Mesothelial cell of epicardium (in vitro differentiated cells): ENCODE data around the gene KIF3C. TPM values are rescaled to one million over a fixed set of nuclear protein-coding genes. Genes with fewer than 3 reads are reported as not detected.
A peak's percentile ranks its signal among the peaks of the same experiment; 100 is the strongest.

Source experiments
- DNase-seq, 2 experiments: peaks; one replicate each; pipeline ENCODE4 v3.0.0; 2021; ENCODE audit warnings: low spot score in 2 of 2; ENCODE audit not compliant: unreplicated experiment in 2 of 2
- H3K27ac Mint-ChIP-seq: 2 replicates; pipeline ENCODE4 v1.8.0; 2021; ENCODE audit warnings: mixed read lengths
- H3K27me3 Mint-ChIP-seq: 2 replicates; pipeline ENCODE4 v1.8.0; 2021; ENCODE audit warnings: low read depth, mixed read lengths
- H3K36me3 Mint-ChIP-seq: 2 replicates; pipeline ENCODE4 v1.8.0; 2021; ENCODE audit warnings: mixed read lengths
- H3K4me1 Mint-ChIP-seq: 2 replicates; pipeline ENCODE4 v1.8.0; 2021; ENCODE audit warnings: mixed read lengths
- H3K4me3 Mint-ChIP-seq: 2 replicates; pipeline ENCODE4 v1.8.0; 2021; ENCODE audit warnings: mild to moderate bottlenecking, moderate library complexity, mixed read lengths
- H3K9me3 Mint-ChIP-seq: 2 replicates; pipeline ENCODE4 v1.8.0; 2021; ENCODE audit warnings: mixed read lengths
- total RNA-seq: library from RNA; stranded (reverse); gene quantifications from 3 replicates; pipeline ENCODE4 v1.2.1, GENCODE V29; 2021
- TF ChIP-seq, protein P1 (sequence below): fragments of 200-600 bp; sonication (generic); IDR thresholded peaks from one replicate; pipeline ENCODE4 v1.5.0; 2021; ENCODE audit warnings: antibody characterized with exemption; ENCODE audit not compliant: unreplicated experiment

Gene KIF3C
- total RNA-seq, 1 donor from 2014 or later = 39.5 TPM

DNA sequence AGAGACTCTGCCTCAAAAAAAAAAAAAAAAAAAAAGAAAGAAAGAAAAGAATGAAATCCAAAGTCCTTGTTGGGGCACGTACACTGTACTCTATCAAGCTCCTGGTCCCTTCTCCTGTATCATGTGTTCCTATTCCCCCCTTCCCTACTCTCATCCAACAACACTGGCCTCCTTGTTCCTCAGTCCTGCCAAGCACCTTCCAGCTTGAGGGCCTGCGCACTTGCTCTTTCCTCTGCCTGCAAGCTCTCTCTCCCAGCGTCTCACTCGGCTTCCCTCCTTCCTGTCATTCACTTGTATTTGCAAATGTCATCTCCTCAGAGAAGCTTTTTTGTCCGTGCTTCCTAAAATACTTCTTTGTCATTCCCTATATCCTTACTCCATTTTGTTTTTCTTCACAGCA lies 10.8 kb upstream of the KIF3C start:
- Mint-ChIP-seq H3K9me3 (no peaks in the 10 kb centered on the region), H3K36me3 (no peaks in the 10 kb centered on the region), H3K4me3 (no peak overlapping the region), H3K27me3 (no peaks in the 10 kb centered on the region), H3K27ac (no peak overlapping the region), H3K4me1 (peaks cover 11% of the 10 kb centered on the region)
- TF ChIP-seq, protein P1, sequence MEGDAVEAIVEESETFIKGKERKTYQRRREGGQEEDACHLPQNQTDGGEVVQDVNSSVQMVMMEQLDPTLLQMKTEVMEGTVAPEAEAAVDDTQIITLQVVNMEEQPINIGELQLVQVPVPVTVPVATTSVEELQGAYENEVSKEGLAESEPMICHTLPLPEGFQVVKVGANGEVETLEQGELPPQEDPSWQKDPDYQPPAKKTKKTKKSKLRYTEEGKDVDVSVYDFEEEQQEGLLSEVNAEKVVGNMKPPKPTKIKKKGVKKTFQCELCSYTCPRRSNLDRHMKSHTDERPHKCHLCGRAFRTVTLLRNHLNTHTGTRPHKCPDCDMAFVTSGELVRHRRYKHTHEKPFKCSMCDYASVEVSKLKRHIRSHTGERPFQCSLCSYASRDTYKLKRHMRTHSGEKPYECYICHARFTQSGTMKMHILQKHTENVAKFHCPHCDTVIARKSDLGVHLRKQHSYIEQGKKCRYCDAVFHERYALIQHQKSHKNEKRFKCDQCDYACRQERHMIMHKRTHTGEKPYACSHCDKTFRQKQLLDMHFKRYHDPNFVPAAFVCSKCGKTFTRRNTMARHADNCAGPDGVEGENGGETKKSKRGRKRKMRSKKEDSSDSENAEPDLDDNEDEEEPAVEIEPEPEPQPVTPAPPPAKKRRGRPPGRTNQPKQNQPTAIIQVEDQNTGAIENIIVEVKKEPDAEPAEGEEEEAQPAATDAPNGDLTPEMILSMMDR = no peak
- DNase-seq = no peak

- no peaks in the 10 kb centered on the region for H3K27me3 Mint-ChIP-seq
- H3K27ac Mint-ChIP-seq = no peak overlapping the region
- H3K4me3 Mint-ChIP-seq = no peak overlapping the region
- H3K9me3 Mint-ChIP-seq = no peaks in the 10 kb centered on the region
- TF ChIP-seq, protein P1 = no peak
- no peaks in the 10 kb centered on the region for H3K36me3 Mint-ChIP-seq
- H3K4me1 Mint-ChIP-seq = peaks cover 11% of the 10 kb centered on the region
- DNase-seq = no peak
These were observed 10.3 kb upstream of the KIF3C start for GRCh38 chr2:25992556-25992955.

DNA sequence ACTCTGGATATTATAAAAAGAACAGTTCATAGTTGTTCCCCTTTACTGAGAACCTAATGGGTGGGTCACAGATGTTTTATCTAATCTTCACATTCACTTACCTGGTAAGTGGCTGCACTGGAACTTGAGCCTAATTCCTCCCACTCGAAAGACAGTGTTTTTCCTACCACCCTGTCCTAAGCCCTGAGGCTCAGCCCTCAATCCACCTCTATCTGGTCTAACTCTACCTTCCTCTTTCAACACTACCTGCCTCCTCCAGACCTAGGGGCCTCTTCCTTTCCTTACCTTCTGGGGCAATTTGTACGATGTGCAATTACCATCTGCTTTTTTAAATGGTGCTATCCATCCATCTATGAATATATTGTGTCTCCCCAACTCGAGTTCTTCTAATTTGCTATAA lies 9.7 kb upstream of the KIF3C start:
- DNase-seq = no peak
- Mint-ChIP-seq H3K4me1 (peaks cover 11% of the 10 kb centered on the region), H3K4me3 (no peak overlapping the region), H3K27ac (no peak overlapping the region), H3K9me3 (no peaks in the 10 kb centered on the region), H3K36me3 (no peaks in the 10 kb centered on the region), H3K27me3 (no peaks in the 10 kb centered on the region)
- TF ChIP-seq, protein P1 = no peak

DNA sequence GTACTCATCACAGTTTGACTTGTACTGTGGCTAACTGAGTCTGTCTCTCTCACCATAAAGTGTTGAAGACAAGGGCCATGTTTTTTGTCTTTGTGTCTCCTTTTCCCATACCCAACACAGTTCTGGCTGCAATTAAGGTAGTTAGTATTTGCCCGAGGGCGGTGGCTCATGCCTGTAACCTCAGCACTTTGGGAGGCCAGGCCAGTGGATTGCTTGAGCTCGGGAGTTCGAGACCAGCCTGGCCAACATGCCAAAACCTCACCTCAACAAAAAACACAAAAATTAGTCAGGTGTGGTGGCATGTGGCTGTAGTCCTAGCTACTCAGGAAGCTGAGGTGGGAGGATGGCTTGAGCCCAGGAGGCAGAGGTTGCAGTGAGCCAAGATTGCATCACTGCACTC lies 6.9 kb upstream of the KIF3C start:
- Mint-ChIP-seq H3K27me3 (no peaks in the 10 kb centered on the region), H3K4me3 (no peak overlapping the region), H3K27ac (no peak overlapping the region), H3K4me1 (peaks cover 11% of the 10 kb centered on the region), H3K9me3 (no peaks in the 10 kb centered on the region), H3K36me3 (no peaks in the 10 kb centered on the region)
- TF ChIP-seq, protein P1 = no peak
- no peak for DNase-seq

- no peaks in the 10 kb centered on the region for H3K36me3 Mint-ChIP-seq
- no peak for DNase-seq
- H3K4me3 Mint-ChIP-seq = no peak overlapping the region
- H3K4me1 Mint-ChIP-seq = peaks cover 11% of the 10 kb centered on the region
- TF ChIP-seq, protein P1 = no peak
- H3K27me3 Mint-ChIP-seq = no peaks in the 10 kb centered on the region
- H3K27ac Mint-ChIP-seq = no peak overlapping the region
- H3K9me3 Mint-ChIP-seq = no peaks in the 10 kb centered on the region
These were observed 5.8 kb upstream of the KIF3C start for GRCh38 chr2:25988134-25988533.

DNA sequence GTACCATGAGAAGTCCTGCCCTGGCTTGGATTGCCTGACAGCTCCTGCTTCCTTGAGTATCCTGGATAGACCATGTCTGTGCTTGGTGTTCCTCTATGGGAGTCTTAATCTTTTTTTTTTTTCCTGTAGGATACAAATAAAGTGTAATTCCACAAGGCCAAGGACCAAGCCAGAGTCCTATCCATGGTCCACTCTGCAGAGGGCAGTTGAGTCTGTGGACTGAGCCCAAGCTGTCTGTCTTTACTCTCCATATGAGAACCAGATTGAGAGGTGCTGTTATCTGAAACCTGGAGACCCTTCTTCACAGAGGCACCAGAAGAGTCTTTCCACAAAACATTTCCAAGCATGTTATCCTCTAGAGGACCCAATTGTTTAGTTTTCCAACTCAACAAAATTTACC lies 1.4 kb upstream of the KIF3C start:
- H3K27me3 Mint-ChIP-seq = no peaks in the 10 kb centered on the region
- H3K4me3 Mint-ChIP-seq = peak overlapping the region; percentile 84
- TF ChIP-seq, protein P1 = no peak
- no peaks in the 10 kb centered on the region for H3K36me3 Mint-ChIP-seq
- H3K27ac Mint-ChIP-seq = peak overlapping the region; percentile 19
- no peaks in the 10 kb centered on the region for H3K9me3 Mint-ChIP-seq
- no peak for DNase-seq
- peaks cover 29% of the 10 kb centered on the region for H3K4me1 Mint-ChIP-seq
